SU-DHL-6 (cell line): ENCODE measurements around the gene KLF18.

Source experiments
- H2AFZ ChIP-seq: fragments of 200-600 bp; sonication (generic); 2 replicates; pipeline ENCODE4 v1.6.1; 2014; ENCODE audit warnings: low read depth, mild to moderate bottlenecking, moderate library complexity, mixed read lengths, antibody characterized with exemption, low read length; ENCODE audit not compliant: severe bottlenecking
- H3F3A ChIP-seq: fragments of 200-600 bp; shearing (Covaris generic); 2 replicates; pipeline ENCODE4 v1.6.0; 2016; ENCODE audit warnings: antibody characterized with exemption, mild to moderate bottlenecking; ENCODE audit not compliant: insufficient read depth
- H3K27ac ChIP-seq: fragments of 200-600 bp; sonication (generic); 2 replicates; pipeline ENCODE4 v1.5.1; 2016; ENCODE audit warnings: low read depth, mild to moderate bottlenecking, low read length, moderate library complexity, mixed read lengths
- H3K27me3 ChIP-seq: fragments of 200-600 bp; sonication (generic), shearing (Covaris generic); 2 replicates; pipeline ENCODE4 v1.6.0; 2014; ENCODE audit warnings: mild to moderate bottlenecking, low read length
- H3K36me3 ChIP-seq: fragments of 200-600 bp; sonication (generic); 2 replicates; pipeline ENCODE4 v1.6.1; 2014; ENCODE audit warnings: mild to moderate bottlenecking, low read length, mixed read lengths
- H3K4me2 ChIP-seq: fragments of 300-600, 200-600 bp; shearing (Covaris generic), sonication (generic); 2 replicates; pipeline ENCODE4 v1.6.0; 2014; ENCODE audit warnings: low read length, low read depth, mild to moderate bottlenecking; ENCODE audit not compliant: poor library complexity, severe bottlenecking
- H3K4me3 ChIP-seq: fragments of 200-600 bp; sonication (generic); 2 replicates; pipeline ENCODE4 v1.5.1; 2014; ENCODE audit warnings: antibody characterized with exemption, low read length, mild to moderate bottlenecking, mixed read lengths; ENCODE audit not compliant: insufficient read depth, poor library complexity, severe bottlenecking
- H3K79me2 ChIP-seq: fragments of 200-600 bp; sonication (generic); 2 replicates; pipeline ENCODE4 v1.6.1; 2014; ENCODE audit warnings: mild to moderate bottlenecking, low read length, moderate library complexity; ENCODE audit not compliant: insufficient read depth
- H3K9ac ChIP-seq: fragments of 200-600 bp; sonication (generic); 2 replicates; pipeline ENCODE4 v1.7.0; 2014; ENCODE audit warnings: mild to moderate bottlenecking, low read length
- H3K9me2 ChIP-seq: fragments of 200-600 bp; sonication (generic); replicated peaks from 2 replicates; pipeline ENCODE4 v1.6.1; 2014; ENCODE audit warnings: low read length; ENCODE audit not compliant: insufficient read depth
- H3K9me3 ChIP-seq: fragments of 200-600 bp; sonication (generic); 2 replicates; pipeline ENCODE4 v1.6.1; 2014; ENCODE audit warnings: low read length, mixed read lengths; ENCODE audit not compliant: insufficient read depth
- H4K20me1 ChIP-seq: fragments of 200-600 bp; sonication (generic); 2 replicates; pipeline ENCODE4 v1.6.1; 2014; ENCODE audit warnings: low read depth, mild to moderate bottlenecking, antibody characterized with exemption, low read length, moderate library complexity, mixed read lengths
- CTCF ChIP-seq: fragments of 200-600 bp; sonication (generic); IDR thresholded peaks from one replicate; pipeline ENCODE4 v1.5.1; 2017; ENCODE audit warnings: antibody characterized with exemption, mild to moderate bottlenecking, low read length, moderate library complexity; ENCODE audit not compliant: insufficient read depth, poor library complexity, severe bottlenecking
- EZH2phosphoT487 ChIP-seq: fragments of 200-600 bp; sonication (generic), shearing (Covaris generic); conservative IDR thresholded peaks from 2 replicates; pipeline ENCODE4 v1.6.1; 2018; ENCODE audit warnings: mild to moderate bottlenecking, antibody characterized with exemption, low read length, moderate library complexity, mixed read lengths

Gene KLF18

GRCh38 chr1:44141531-44141930 is at the start of gene KLF18:
TSS of gene KLF18 (minus strand) at chr1:44141631. CDS start at chr1:44141631, 0 bp downstream.
- Histone ChIP-seq H4K20me1 (no peaks in the 10 kb centered on the region), H3K9me2 (no peaks in the 10 kb centered on the region), H3K4me3 (no peak within 1 kb of the TSS), H2AFZ (no peak within 1 kb of the TSS), H3K9ac (no peak within 1 kb of the TSS), H3K27ac (no peak within 1 kb of the TSS), H3K79me2 (no peaks in the 10 kb centered on the region), H3K27me3 (no peaks in the 10 kb centered on the region), H3F3A (no peaks in the 10 kb centered on the region), H3K9me3 (peaks cover 11% of the 10 kb centered on the region; the same call in 1 of the 2 replicates), H3K4me2 (no peak within 1 kb of the TSS), H3K36me3 (no peaks in the 10 kb centered on the region)
- TF ChIP-seq CTCF (no peak), EZH2phosphoT487 (no peak)

- H3K79me2 ChIP-seq = no peaks in the 10 kb centered on the region
- H3K4me2 ChIP-seq = no peak overlapping the region
- H2AFZ ChIP-seq = no peak overlapping the region
- TF ChIP-seq CTCF = no peak
- TF ChIP-seq EZH2phosphoT487 = no peak
- H3K27ac ChIP-seq = no peak overlapping the region
- H3K36me3 ChIP-seq = peaks cover 5% of the 10 kb centered on the region; the same call in 1 of the 2 replicates
- H3K4me3 ChIP-seq = no peak overlapping the region
- H3K9me3 ChIP-seq = peaks cover 27% of the 10 kb centered on the region; the same call in 1 of the 2 replicates
- H3K9ac ChIP-seq = no peak overlapping the region
- no peaks in the 10 kb centered on the region for H3K9me2 ChIP-seq
- H3F3A ChIP-seq = no peaks in the 10 kb centered on the region
- no peaks in the 10 kb centered on the region for H4K20me1 ChIP-seq
- no peaks in the 10 kb centered on the region for H3K27me3 ChIP-seq
These were observed 33.2 kb upstream of the KLF18 start for GRCh38 chr1:44174630-44175029.

GRCh38 chr1:44170281-44170823 is 28.9 kb upstream of the KLF18 start:
- H3K36me3 ChIP-seq = no peaks in the 10 kb centered on the region
- no peaks in the 10 kb centered on the region for H3K9me2 ChIP-seq
- H3K9me3 ChIP-seq = peaks cover 21% of the 10 kb centered on the region; the same call in 1 of the 2 replicates
- no peak overlapping the region for H3K4me3 ChIP-seq
- H3K27ac ChIP-seq = no peak overlapping the region
- TF ChIP-seq EZH2phosphoT487 (no peak), CTCF (no peak)
- no peaks in the 10 kb centered on the region for H3F3A ChIP-seq
- H3K9ac ChIP-seq = no peak overlapping the region
- no peaks in the 10 kb centered on the region for H3K27me3 ChIP-seq
- no peaks in the 10 kb centered on the region for H3K79me2 ChIP-seq
- no peak overlapping the region for H2AFZ ChIP-seq
- H3K4me2 ChIP-seq = no peak overlapping the region
- H4K20me1 ChIP-seq = no peaks in the 10 kb centered on the region
